Activated CD4-positive, alpha-beta T cell treated with anti-CD3 and anti-CD28 coated beads, Interleukin-2, amount 10 ng/mL, durations not matched to agents 7 days and 5 days (primary cell): ENCODE measurements around the gene AKAP12. TPM values are rescaled to one million over a fixed set of nuclear protein-coding genes. Genes with fewer than 3 reads are reported as not detected.
"Not testable (repeated sequence)": the region's sequence is repeated elsewhere in the genome, so short reads cannot be mapped to it uniquely, and the experiment has no call there.

ENCODE experiments used
- CTCF ChIA-PET: fragments of 350-600 bp; sonication (Branson Sonifier 250); formaldehyde crosslinking; loops from one replicate; lab custom pipeline; 2021; ENCODE audit warnings: antibody characterized with exemption; lab: Charles Lee
- POLR2A ChIA-PET: fragments of 350-600 bp; sonication (Branson Sonifier 250); formaldehyde crosslinking; loops from one replicate; lab custom pipeline; 2021; ENCODE audit warnings: antibody characterized with exemption; lab: Charles Lee
- DNase-seq: peaks from one replicate; pipeline ENCODE4 v3.0.0-alpha.2; 2020
- H3K27ac Mint-ChIP-seq: one replicate; pipeline ENCODE4 v1.8.0; 2021; ENCODE audit warnings: mild to moderate bottlenecking, moderate library complexity, mixed read lengths
- H3K27me3 Mint-ChIP-seq: one replicate; pipeline ENCODE4 v1.8.0; 2021; ENCODE audit warnings: mixed read lengths
- H3K36me3 Mint-ChIP-seq: one replicate; pipeline ENCODE4 v1.8.0; 2021; ENCODE audit warnings: low read depth, mixed read lengths
- H3K4me1 Mint-ChIP-seq: one replicate; pipeline ENCODE4 v1.8.0; 2021; ENCODE audit warnings: mixed read lengths
- H3K4me3 Mint-ChIP-seq: one replicate; pipeline ENCODE4 v1.8.0; 2021; ENCODE audit warnings: mild to moderate bottlenecking, moderate library complexity, mixed read lengths
- H3K9me3 Mint-ChIP-seq: one replicate; pipeline ENCODE4 v1.8.0; 2021; ENCODE audit warnings: mixed read lengths
- total RNA-seq, 2 experiments: library from RNA; stranded (reverse); gene quantifications; one replicate each; pipeline ENCODE4 v1.2.3, GENCODE V29; 2021

Gene AKAP12
- total RNA-seq, 2 experiments from 2014 or later, result 0.52 to 0.60 TPM

DNA sequence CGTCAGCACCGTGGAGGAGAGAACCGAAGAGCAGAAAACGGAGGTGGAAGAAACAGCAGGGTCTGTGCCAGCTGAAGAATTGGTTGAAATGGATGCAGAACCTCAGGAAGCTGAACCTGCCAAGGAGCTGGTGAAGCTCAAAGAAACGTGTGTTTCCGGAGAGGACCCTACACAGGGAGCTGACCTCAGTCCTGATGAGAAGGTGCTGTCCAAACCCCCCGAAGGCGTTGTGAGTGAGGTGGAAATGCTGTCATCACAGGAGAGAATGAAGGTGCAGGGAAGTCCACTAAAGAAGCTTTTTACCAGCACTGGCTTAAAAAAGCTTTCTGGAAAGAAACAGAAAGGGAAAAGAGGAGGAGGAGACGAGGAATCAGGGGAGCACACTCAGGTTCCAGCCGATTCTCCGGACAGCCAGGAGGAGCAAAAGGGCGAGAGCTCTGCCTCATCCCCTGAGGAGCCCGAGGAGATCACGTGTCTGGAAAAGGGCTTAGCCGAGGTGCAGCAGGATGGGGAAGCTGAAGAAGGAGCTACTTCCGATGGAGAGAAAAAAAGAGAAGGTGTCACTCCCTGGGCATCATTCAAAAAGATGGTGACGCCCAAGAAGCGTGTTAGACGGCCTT is 110.0 kb downstream of the AKAP12 start:
- no peaks in the 10 kb centered on the region for H3K36me3 Mint-ChIP-seq
- H3K27ac Mint-ChIP-seq, result no peak overlapping the region
- no peak overlapping the region for H3K4me3 Mint-ChIP-seq
- H3K27me3 Mint-ChIP-seq, result no peaks in the 10 kb centered on the region
- POLR2A ChIA-PET, result no interaction called here
- no peaks in the 10 kb centered on the region for H3K4me1 Mint-ChIP-seq
- no peaks in the 10 kb centered on the region for H3K9me3 Mint-ChIP-seq
- CTCF ChIA-PET, result interaction anchor here (1.2 to 1.9 kb wide), 5 partner anchors 14 to 25 kb away, joined by 3 to 6 read pairs (median 3); no protein-coding TSS in a partner anchor
- DNase-seq, result no peak

DNA sequence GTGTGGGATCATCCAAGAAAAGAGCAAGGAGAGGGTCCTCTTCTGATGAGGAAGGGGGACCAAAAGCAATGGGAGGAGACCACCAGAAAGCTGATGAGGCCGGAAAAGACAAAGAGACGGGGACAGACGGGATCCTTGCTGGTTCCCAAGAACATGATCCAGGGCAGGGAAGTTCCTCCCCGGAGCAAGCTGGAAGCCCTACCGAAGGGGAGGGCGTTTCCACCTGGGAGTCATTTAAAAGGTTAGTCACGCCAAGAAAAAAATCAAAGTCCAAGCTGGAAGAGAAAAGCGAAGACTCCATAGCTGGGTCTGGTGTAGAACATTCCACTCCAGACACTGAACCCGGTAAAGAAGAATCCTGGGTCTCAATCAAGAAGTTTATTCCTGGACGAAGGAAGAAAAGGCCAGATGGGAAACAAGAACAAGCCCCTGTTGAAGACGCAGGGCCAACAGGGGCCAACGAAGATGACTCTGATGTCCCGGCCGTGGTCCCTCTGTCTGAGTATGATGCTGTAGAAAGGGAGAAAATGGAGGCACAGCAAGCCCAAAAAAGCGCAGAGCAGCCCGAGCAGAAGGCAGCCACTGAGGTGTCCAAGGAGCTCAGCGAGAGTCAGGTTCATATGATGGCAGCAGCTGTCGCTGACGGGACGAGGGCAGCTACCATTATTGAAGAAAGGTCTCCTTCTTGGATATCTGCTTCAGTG is 110.8 kb downstream of the AKAP12 start:
- Mint-ChIP-seq H3K9me3 (no peaks in the 10 kb centered on the region), H3K4me3 (no peak overlapping the region), H3K36me3 (no peaks in the 10 kb centered on the region), H3K27me3 (no peaks in the 10 kb centered on the region), H3K27ac (no peak overlapping the region), H3K4me1 (no peaks in the 10 kb centered on the region)
- ChIA-PET POLR2A (no interaction called here), CTCF (interaction anchor here (1.2 to 1.9 kb wide), 4 partner anchors 15 to 336 kb away, joined by 3 to 6 read pairs (median 4); no protein-coding TSS in a partner anchor)
- no peak for DNase-seq

DNA sequence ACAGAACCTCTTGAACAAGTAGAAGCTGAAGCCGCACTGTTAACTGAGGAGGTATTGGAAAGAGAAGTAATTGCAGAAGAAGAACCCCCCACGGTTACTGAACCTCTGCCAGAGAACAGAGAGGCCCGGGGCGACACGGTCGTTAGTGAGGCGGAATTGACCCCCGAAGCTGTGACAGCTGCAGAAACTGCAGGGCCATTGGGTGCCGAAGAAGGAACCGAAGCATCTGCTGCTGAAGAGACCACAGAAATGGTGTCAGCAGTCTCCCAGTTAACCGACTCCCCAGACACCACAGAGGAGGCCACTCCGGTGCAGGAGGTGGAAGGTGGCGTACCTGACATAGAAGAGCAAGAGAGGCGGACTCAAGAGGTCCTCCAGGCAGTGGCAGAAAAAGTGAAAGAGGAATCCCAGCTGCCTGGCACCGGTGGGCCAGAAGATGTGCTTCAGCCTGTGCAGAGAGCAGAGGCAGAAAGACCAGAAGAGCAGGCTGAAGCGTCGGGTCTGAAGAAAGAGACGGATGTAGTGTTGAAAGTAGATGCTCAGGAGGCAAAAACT is 111.5 kb downstream of the AKAP12 start:
- H3K9me3 Mint-ChIP-seq, result no peaks in the 10 kb centered on the region
- DNase-seq, result no peak
- H3K36me3 Mint-ChIP-seq, result no peaks in the 10 kb centered on the region
- H3K4me3 Mint-ChIP-seq, result no peak overlapping the region
- H3K27me3 Mint-ChIP-seq, result no peaks in the 10 kb centered on the region
- no peaks in the 10 kb centered on the region for H3K4me1 Mint-ChIP-seq
- POLR2A ChIA-PET, result no interaction called here
- H3K27ac Mint-ChIP-seq, result no peak overlapping the region
- CTCF ChIA-PET, result interaction anchor here (1.3 to 1.9 kb wide), 3 partner anchors 15 to 337 kb away, joined by 3 to 6 read pairs (median 4); no protein-coding TSS in a partner anchor

DNA sequence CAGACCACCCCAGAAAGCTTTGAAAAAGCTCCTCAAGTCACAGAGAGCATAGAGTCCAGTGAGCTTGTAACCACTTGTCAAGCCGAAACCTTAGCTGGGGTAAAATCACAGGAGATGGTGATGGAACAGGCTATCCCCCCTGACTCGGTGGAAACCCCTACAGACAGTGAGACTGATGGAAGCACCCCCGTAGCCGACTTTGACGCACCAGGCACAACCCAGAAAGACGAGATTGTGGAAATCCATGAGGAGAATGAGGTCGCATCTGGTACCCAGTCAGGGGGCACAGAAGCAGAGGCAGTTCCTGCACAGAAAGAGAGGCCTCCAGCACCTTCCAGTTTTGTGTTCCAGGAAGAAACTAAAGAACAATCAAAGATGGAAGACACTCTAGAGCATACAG is 112.0 kb downstream of the AKAP12 start:
- ChIA-PET CTCF (interaction anchor here (1.5 kb wide), 1 partner anchor 337 kb away, joined by 4 read pairs; no protein-coding TSS in a partner anchor), POLR2A (no interaction called here)
- H3K4me1 Mint-ChIP-seq, result no peaks in the 10 kb centered on the region
- no peaks in the 10 kb centered on the region for H3K27me3 Mint-ChIP-seq
- no peaks in the 10 kb centered on the region for H3K9me3 Mint-ChIP-seq
- H3K4me3 Mint-ChIP-seq, result no peak overlapping the region
- no peak overlapping the region for H3K27ac Mint-ChIP-seq
- DNase-seq, result no peak
- no peaks in the 10 kb centered on the region for H3K36me3 Mint-ChIP-seq

DNA sequence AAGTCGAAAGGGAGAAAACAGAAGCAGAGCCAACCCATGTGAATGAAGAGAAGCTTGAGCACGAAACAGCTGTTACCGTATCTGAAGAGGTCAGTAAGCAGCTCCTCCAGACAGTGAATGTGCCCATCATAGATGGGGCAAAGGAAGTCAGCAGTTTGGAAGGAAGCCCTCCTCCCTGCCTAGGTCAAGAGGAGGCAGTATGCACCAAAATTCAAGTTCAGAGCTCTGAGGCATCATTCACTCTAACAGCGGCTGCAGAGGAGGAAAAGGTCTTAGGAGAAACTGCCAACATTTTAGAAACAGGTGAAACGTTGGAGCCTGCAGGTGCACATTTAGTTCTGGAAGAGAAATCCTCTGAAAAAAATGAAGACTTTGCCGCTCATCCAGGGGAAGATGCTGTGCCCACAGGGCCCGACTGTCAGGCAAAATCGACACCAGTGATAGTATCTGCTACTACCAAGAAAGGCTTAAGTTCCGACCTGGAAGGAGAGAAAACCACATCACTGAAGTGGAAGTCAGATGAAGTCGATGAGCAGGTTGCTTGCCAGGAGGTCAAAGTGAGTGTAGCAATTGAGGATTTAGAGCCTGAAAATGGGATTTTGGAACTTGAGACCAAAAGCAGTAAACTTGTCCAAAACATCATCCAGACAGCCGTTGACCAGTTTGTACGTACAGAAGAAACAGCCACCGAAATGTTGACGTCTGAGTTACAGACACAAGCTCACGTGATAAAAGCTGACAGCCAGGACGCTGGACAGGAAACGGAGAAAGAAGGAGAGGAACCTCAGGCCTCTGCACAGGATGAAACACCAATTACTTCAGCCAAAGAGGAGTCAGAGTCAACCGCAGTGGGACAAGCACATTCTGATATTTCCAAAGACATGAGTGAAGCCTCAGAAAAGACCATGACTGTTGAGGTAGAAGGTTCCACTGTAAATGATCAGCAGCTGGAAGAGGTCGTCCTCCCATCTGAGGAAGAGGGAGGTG is 112.9 kb downstream of the AKAP12 start:
- ChIA-PET CTCF (interaction anchor here (1.1 kb wide), 2 partner anchors 18 to 28 kb away, joined by 4 to 6 read pairs; no protein-coding TSS in a partner anchor), POLR2A (interaction anchor here (0.7 kb wide), 1 partner anchor 934 kb away, joined by 3 read pairs; no protein-coding TSS in a partner anchor)
- no peak for DNase-seq
- Mint-ChIP-seq H3K27ac (no peak overlapping the region), H3K4me1 (peaks cover 5% of the 10 kb centered on the region), H3K36me3 (peaks cover 2% of the 10 kb centered on the region), H3K9me3 (no peaks in the 10 kb centered on the region), H3K27me3 (no peaks in the 10 kb centered on the region), H3K4me3 (no peak overlapping the region)

DNA sequence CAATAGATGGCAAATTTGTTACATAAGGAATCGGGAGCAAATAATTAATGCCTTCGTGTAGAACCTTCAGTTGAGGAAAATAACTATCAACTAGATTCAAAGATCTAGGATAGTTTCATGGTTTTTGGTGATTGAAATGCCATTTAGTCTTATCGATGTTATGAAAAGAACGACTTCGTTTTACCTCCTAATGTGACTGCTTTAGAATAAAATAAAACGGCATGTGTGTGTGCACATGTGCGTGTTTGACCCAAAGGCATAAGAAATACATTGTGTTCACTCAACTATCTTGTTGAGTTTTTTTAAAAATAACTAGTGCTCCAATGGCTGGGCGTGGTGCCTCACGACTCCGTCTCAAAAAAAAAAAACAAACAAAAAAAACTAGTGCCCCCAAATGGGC is 114.0 kb downstream of the AKAP12 start:
- ChIA-PET CTCF (interaction anchor here (0.7 to 1.7 kb wide), 3 partner anchors 19 to 339 kb away, joined by 3 to 4 read pairs (median 4); no protein-coding TSS in a partner anchor), POLR2A (interaction anchor here (0.7 kb wide), 1 partner anchor 935 kb away, joined by 3 read pairs; no protein-coding TSS in a partner anchor)
- DNase-seq, result no peak
- H3K27me3 Mint-ChIP-seq, result no peaks in the 10 kb centered on the region
- no peaks in the 10 kb centered on the region for H3K9me3 Mint-ChIP-seq
- H3K36me3 Mint-ChIP-seq, result peaks cover 6% of the 10 kb centered on the region
- no peak overlapping the region for H3K27ac Mint-ChIP-seq
- no peak overlapping the region for H3K4me3 Mint-ChIP-seq
- peaks cover 12% of the 10 kb centered on the region for H3K4me1 Mint-ChIP-seq

DNA sequence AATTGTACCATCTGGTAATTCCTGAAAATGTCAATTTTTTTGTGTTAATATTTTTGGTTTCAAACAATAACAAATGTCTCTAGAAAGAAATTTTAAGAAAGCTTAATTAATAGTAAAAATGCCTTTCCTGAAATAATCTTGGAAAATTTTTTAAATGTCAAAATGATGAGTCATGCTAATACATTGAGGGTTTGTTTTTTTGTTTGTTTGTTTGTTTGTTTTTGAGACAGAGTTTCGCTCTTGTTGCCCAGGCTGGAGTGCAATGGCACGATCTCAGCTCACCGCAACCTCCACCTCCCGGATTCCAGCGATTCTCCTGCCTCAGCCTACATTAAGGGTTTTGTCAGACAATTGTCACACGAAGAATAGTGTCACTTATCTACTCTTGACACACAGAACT is 117.2 kb downstream of the AKAP12 start:
- H3K27ac Mint-ChIP-seq, H3K27me3 Mint-ChIP-seq, H3K9me3 Mint-ChIP-seq, H3K4me3 Mint-ChIP-seq, POLR2A ChIA-PET, DNase-seq: not testable (repeated sequence)
- CTCF ChIA-PET, result interaction anchor here (0.6 to 2.1 kb wide), 6 partner anchors 14 to 465 kb away, joined by 3 to 6 read pairs (median 4); no protein-coding TSS in a partner anchor
- peaks cover 12% of the 10 kb centered on the region for H3K4me1 Mint-ChIP-seq
- H3K36me3 Mint-ChIP-seq, result peaks cover 23% of the 10 kb centered on the region

- DNase-seq, result no peak
- Mint-ChIP-seq H3K4me1 (peaks cover 12% of the 10 kb centered on the region), H3K27me3 (no peaks in the 10 kb centered on the region), H3K4me3 (no peak overlapping the region), H3K27ac (no peak overlapping the region), H3K36me3 (peaks cover 28% of the 10 kb centered on the region), H3K9me3 (no peaks in the 10 kb centered on the region)
- POLR2A ChIA-PET, result interaction anchor here (0.6 kb wide), 1 partner anchor 22 kb away, joined by 3 read pairs; no protein-coding TSS in a partner anchor
- CTCF ChIA-PET, result interaction anchor here (0.5 to 2.1 kb wide), 8 partner anchors 14 to 466 kb away, joined by 3 to 6 read pairs (median 4); no protein-coding TSS in a partner anchor
These were observed 118.1 kb downstream of the AKAP12 start for GRCh38 chr6:151357758-151358436.

DNA sequence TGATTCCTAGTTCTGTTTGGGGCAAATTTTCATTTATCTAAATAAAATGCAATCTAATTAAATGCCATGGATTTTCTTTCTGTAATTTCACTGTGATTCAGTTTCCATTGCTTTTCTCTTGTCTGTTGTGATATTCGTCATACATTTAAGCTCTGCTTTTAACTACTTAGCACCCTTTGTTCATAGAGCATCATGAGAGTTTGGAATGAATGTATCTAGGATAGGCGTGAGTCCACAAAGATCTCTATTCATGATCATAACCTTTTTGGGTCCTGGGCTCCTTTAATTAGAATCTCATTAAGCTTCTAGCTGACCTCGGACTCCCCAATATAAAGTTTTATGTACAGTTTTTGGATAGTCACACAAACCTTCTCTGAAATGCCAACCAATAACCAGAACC is 118.7 kb downstream of the AKAP12 start:
- POLR2A ChIA-PET, result interaction anchor here (0.6 kb wide), 1 partner anchor 23 kb away, joined by 3 read pairs; no protein-coding TSS in a partner anchor
- CTCF ChIA-PET, result interaction anchor here (0.5 to 2.1 kb wide), 4 partner anchors 13 to 756 kb away, joined by 3 to 6 read pairs (median 3); no protein-coding TSS in a partner anchor
- H3K9me3 Mint-ChIP-seq, result no peaks in the 10 kb centered on the region
- DNase-seq, result no peak
- H3K27ac Mint-ChIP-seq, result no peak overlapping the region
- no peak overlapping the region for H3K4me3 Mint-ChIP-seq
- no peaks in the 10 kb centered on the region for H3K27me3 Mint-ChIP-seq
- H3K4me1 Mint-ChIP-seq, result peaks cover 12% of the 10 kb centered on the region
- H3K36me3 Mint-ChIP-seq, result peaks cover 30% of the 10 kb centered on the region

GRCh38 chr6:151359486-151359885 is 119.7 kb downstream of the AKAP12 start:
- Mint-ChIP-seq H3K9me3 (no peaks in the 10 kb centered on the region), H3K27ac (no peak overlapping the region), H3K36me3 (peaks cover 37% of the 10 kb centered on the region), H3K27me3 (no peaks in the 10 kb centered on the region), H3K4me1 (peaks cover 12% of the 10 kb centered on the region), H3K4me3 (no peak overlapping the region)
- POLR2A ChIA-PET, result no interaction called here
- CTCF ChIA-PET, result interaction anchor here (0.6 kb wide), 2 partner anchors 37 to 1289 kb away, joined by 3 to 4 read pairs; no protein-coding TSS in a partner anchor
- no peak for DNase-seq

GRCh38 chr6:151365233-151365632 is 125.5 kb downstream of the AKAP12 start:
- Mint-ChIP-seq H3K27ac (peak overlapping the region; percentile 80), H3K9me3 (no peaks in the 10 kb centered on the region), H3K36me3 (peaks cover 49% of the 10 kb centered on the region), H3K4me3 (no peak overlapping the region), H3K27me3 (no peaks in the 10 kb centered on the region), H3K4me1 (no peaks in the 10 kb centered on the region)
- POLR2A ChIA-PET, result no interaction called here
- CTCF ChIA-PET, result interaction anchor here (1.3 to 1.5 kb wide), 2 partner anchors 10 to 41 kb away, joined by 4 read pairs; no protein-coding TSS in a partner anchor
- DNase-seq, result no peak
